ENCODE results near the gene CYP27B1.

DNA sequence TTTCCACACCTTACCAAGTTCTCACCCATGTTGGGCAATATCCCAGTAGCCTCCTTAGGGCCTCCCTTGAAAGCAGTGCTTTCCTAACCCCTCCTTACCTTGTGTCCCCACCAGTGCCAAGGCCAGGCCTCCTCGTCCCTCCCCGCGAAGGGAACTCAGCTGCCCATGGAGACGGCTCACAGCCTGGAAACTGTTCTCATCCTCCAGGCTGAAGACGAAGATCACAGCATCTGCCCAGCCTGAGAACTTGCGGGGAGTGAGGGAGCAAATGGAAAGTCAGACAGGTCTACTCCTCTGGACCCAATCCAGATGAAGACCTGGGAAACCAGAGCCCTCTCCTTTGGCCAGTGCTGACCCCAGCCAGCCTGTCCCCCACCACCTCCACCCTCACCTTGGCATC is 33.0 kb downstream of the CYP27B1 start:
- TF ChIP-seq, protein P1, sequence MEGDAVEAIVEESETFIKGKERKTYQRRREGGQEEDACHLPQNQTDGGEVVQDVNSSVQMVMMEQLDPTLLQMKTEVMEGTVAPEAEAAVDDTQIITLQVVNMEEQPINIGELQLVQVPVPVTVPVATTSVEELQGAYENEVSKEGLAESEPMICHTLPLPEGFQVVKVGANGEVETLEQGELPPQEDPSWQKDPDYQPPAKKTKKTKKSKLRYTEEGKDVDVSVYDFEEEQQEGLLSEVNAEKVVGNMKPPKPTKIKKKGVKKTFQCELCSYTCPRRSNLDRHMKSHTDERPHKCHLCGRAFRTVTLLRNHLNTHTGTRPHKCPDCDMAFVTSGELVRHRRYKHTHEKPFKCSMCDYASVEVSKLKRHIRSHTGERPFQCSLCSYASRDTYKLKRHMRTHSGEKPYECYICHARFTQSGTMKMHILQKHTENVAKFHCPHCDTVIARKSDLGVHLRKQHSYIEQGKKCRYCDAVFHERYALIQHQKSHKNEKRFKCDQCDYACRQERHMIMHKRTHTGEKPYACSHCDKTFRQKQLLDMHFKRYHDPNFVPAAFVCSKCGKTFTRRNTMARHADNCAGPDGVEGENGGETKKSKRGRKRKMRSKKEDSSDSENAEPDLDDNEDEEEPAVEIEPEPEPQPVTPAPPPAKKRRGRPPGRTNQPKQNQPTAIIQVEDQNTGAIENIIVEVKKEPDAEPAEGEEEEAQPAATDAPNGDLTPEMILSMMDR (IDR thresholded peaks at IDR 0.05), result no peak
- TF ChIP-seq POLR2A (IDR thresholded peaks at IDR 0.05), result no peak

All from stomach (tissue), 4 donors.